Measurements from ENCODE around the gene ADCY4. TPM values are rescaled to one million over a fixed set of nuclear protein-coding genes. Genes with fewer than 3 reads are reported as not detected.

Gene ADCY4
- total and polyA plus RNA-seq, 2 donors (not counting 3 experiments of a cell fraction or from before 2014, with no cell fraction given) = 81.6 to 84.0 TPM

- Histone ChIP-seq H2AFZ (ENCODE audit: low read depth, low read length) (peak overlapping the region; percentile 81), H3K79me2 (ENCODE audit: control insufficient read depth, insufficient read depth, low read length) (no peaks in the 10 kb centered on the region), H3K27me3 (ENCODE audit: control insufficient read depth in 2 of 2, insufficient read depth in 2 of 2, low read length in 2 of 2) (no peaks in the 10 kb centered on the region), H3K27ac (ENCODE audit: insufficient read depth, low read depth, low read length) (peak overlapping the region; percentile 92), H3K4me2 (ENCODE audit: insufficient read depth, low read length) (peak overlapping the region; percentile 76), H3K36me3 (ENCODE audit: control insufficient read depth in 2 of 2, extremely low read depth in 1 of 2, insufficient read depth in 2 of 2, low read length in 2 of 2) (peaks cover 2 to 15% of the 10 kb centered on the region in 2 experiments), H3K9ac (replicated peaks; ENCODE audit: extremely low read depth, insufficient read depth, low read length) (peak overlapping the region; percentile 98), H3K4me3 (replicated peaks in 1 of 3; ENCODE audit: insufficient read depth in 1 of 3, low read depth in 1 of 3, low read length in 3 of 3) (peak overlapping the region; percentile 58 to 77 (median 65)), H4K20me1 (replicated peaks; ENCODE audit: control insufficient read depth, extremely low read depth, insufficient read depth, low read length) (no peaks in the 10 kb centered on the region), H3K9me3 (replicated peaks; ENCODE audit: control insufficient read depth, insufficient read depth, low read length) (no peaks in the 10 kb centered on the region), H3K4me1 (ENCODE audit: control insufficient read depth, extremely low read depth, insufficient read depth, low read length) (peaks cover 9% of the 10 kb centered on the region), H3K9me1 (replicated peaks; ENCODE audit: control insufficient read depth, extremely low read depth, insufficient read depth, low read length) (no peaks in the 10 kb centered on the region)
- ChIA-PET POLR2A (interaction anchor here (0.8 to 1.9 kb wide), 3 partner anchors 8 to 29 kb away, joined by 3 to 17 read pairs (median 4); partner anchors contain the start of gene TINF2), CTCF (interaction anchor here (0.6 to 2.9 kb wide), 14 partner anchors 8 to 1344 kb away, joined by 3 to 35 read pairs (median 5); partner anchors contain the start of genes CHMP4A, CIDEB, IRF9 and MDP1)
- BruUV-seq (replicated peaks) = no TSS peak
- DNase-seq (ENCODE audit: low read depth, low spot score) (no peak), FAIRE-seq (peak; percentile 40)
- dilution Hi-C loops (cut with MboI; ENCODE audit: extremely low pct_ligation_motif_present, low sequenced_read_pairs) (no loop called here), intact Hi-C loops (cut with micrococcal nuclease) (loop anchor here (1.0 kb wide), 5 partner anchors 27 to 56 kb away; partner anchors contain the start of genes DHRS1, MDP1 and NOP9)
- no peak for TF ChIP-seq FOS (IDR thresholded peaks at IDR 0.05; ENCODE audit: borderline replicate concordance, insufficient read depth, low read length)
- no peak for TF ChIP-seq POLR2AphosphoS5 (IDR thresholded peaks at IDR 0.05; ENCODE audit: insufficient read depth, low read depth, low read length)
- TF ChIP-seq MAX (IDR thresholded peaks at IDR 0.05; ENCODE audit: insufficient read depth, insufficient read length) = no peak
- no peak for TF ChIP-seq JUN (IDR thresholded peaks at IDR 0.05; ENCODE audit: borderline replicate concordance, insufficient read depth, insufficient read length, low read depth)
- TF ChIP-seq GATA2 (IDR thresholded peaks at IDR 0.05; ENCODE audit: insufficient read depth, insufficient read length, low read depth, low read length) = no peak
- no peak for TF ChIP-seq EZH2 (IDR thresholded peaks at IDR 0.05; ENCODE audit: borderline replicate concordance, low read depth, low read length, severe bottlenecking)
- no peak for TF ChIP-seq MYC (IDR thresholded peaks at IDR 0.05; ENCODE audit: low read depth, low read length)
- no peak for TF ChIP-seq POLR2A (IDR thresholded peaks at IDR 0.05; ENCODE audit: low read depth, low read length)
- TF ChIP-seq CTCF (IDR thresholded peaks at IDR 0.05; ENCODE audit: extremely low read depth in 1 of 2, insufficient read depth in 1 of 2, low read depth in 1 of 2, low read length in 2 of 2) = no peak
These were observed 63.0 kb downstream of the ADCY4 start for GRCh38 chr14:24271834-24272263.
